WTC11 (cell line): ENCODE data around the gene CAMKMT.

Experiments
- ELF4 ChIP-seq: sonication (generic); formaldehyde crosslinking; IDR thresholded peaks from 2 replicates; pipeline ENCODE4 v1.8.1; 2022; ENCODE audit warnings: low read depth, mild to moderate bottlenecking, moderate library complexity, missing genetic modification reagents
- ETV6 ChIP-seq: sonication (generic); formaldehyde crosslinking; IDR thresholded peaks from 2 replicates; pipeline ENCODE4 v1.8.1; 2022; ENCODE audit warnings: mild to moderate bottlenecking, missing genetic modification reagents
- KAT7 ChIP-seq: sonication (generic); formaldehyde crosslinking; IDR thresholded peaks from 2 replicates; pipeline ENCODE4 v1.8.1; 2023; ENCODE audit warnings: missing genetic modification reagents, mild to moderate bottlenecking, borderline replicate concordance
- SP1 ChIP-seq: sonication (generic); formaldehyde crosslinking; conservative IDR thresholded peaks from 2 replicates; pipeline ENCODE4 v1.8.1; 2022; ENCODE audit warnings: missing genetic modification reagents
- ZNF232 ChIP-seq: sonication (generic); formaldehyde crosslinking; IDR thresholded peaks from 2 replicates; pipeline ENCODE4 v1.8.0; 2022; ENCODE audit warnings: mild to moderate bottlenecking, missing genetic modification reagents
- TF ChIP-seq, protein P1 (sequence below): sonication (generic); formaldehyde crosslinking; IDR thresholded peaks from 2 replicates; pipeline ENCODE4 v1.8.0; 2023; ENCODE audit warnings: mild to moderate bottlenecking, missing genetic modification reagents
- TF ChIP-seq, protein P2 (sequence below): sonication (generic); formaldehyde crosslinking; IDR thresholded peaks from 2 replicates; pipeline ENCODE4 v1.8.1; 2022; ENCODE audit warnings: mild to moderate bottlenecking, missing genetic modification reagents, moderate library complexity, borderline replicate concordance
- TF ChIP-seq, protein P3 (sequence below): fragments of 200-600 bp; IDR thresholded peaks from 2 replicates; pipeline ENCODE4 v1.8.0; 2022; ENCODE audit warnings: antibody characterized with exemption
- TF ChIP-seq, protein P4 (sequence below): sonication (generic); formaldehyde crosslinking; IDR thresholded peaks from 2 replicates; pipeline ENCODE4 v1.8.1; 2022; ENCODE audit warnings: low read depth, missing genetic modification reagents, borderline replicate concordance
- TF ChIP-seq, protein P5 (sequence below): sonication (generic); formaldehyde crosslinking; IDR thresholded peaks from 2 replicates; pipeline ENCODE4 v1.8.0; 2023; ENCODE audit warnings: missing genetic modification reagents
- TF ChIP-seq, protein P6 (sequence below): sonication (generic); formaldehyde crosslinking; IDR thresholded peaks from 2 replicates; pipeline ENCODE4 v1.8.0; 2022; ENCODE audit warnings: mild to moderate bottlenecking, missing genetic modification reagents

DNA sequence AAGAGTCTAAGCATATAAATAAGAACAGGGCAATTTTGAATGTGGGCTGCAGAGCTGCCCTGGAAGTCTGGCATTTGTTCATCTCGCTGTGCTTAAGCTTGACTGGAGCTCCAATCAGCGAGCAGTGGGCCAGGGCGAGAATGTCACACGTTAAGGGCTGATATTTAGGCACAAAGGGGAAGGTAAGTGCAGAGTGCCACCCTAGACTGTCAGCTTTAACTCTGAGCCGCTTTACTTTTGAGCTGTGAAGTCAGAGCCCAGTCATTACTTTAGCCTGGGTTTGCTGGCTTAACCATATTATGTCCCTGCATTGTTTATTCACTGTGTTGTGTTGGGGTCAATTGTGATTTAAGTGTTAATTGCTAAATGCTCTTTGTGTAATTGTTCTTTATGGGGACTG lies 343.6 kb downstream of the CAMKMT start:
- TF ChIP-seq, protein P1, sequence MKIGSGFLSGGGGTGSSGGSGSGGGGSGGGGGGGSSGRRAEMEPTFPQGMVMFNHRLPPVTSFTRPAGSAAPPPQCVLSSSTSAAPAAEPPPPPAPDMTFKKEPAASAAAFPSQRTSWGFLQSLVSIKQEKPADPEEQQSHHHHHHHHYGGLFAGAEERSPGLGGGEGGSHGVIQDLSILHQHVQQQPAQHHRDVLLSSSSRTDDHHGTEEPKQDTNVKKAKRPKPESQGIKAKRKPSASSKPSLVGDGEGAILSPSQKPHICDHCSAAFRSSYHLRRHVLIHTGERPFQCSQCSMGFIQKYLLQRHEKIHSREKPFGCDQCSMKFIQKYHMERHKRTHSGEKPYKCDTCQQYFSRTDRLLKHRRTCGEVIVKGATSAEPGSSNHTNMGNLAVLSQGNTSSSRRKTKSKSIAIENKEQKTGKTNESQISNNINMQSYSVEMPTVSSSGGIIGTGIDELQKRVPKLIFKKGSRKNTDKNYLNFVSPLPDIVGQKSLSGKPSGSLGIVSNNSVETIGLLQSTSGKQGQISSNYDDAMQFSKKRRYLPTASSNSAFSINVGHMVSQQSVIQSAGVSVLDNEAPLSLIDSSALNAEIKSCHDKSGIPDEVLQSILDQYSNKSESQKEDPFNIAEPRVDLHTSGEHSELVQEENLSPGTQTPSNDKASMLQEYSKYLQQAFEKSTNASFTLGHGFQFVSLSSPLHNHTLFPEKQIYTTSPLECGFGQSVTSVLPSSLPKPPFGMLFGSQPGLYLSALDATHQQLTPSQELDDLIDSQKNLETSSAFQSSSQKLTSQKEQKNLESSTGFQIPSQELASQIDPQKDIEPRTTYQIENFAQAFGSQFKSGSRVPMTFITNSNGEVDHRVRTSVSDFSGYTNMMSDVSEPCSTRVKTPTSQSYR: no peak
- TF ChIP-seq, protein P2, sequence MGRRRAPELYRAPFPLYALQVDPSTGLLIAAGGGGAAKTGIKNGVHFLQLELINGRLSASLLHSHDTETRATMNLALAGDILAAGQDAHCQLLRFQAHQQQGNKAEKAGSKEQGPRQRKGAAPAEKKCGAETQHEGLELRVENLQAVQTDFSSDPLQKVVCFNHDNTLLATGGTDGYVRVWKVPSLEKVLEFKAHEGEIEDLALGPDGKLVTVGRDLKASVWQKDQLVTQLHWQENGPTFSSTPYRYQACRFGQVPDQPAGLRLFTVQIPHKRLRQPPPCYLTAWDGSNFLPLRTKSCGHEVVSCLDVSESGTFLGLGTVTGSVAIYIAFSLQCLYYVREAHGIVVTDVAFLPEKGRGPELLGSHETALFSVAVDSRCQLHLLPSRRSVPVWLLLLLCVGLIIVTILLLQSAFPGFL: no peak
- TF ChIP-seq, protein P3, sequence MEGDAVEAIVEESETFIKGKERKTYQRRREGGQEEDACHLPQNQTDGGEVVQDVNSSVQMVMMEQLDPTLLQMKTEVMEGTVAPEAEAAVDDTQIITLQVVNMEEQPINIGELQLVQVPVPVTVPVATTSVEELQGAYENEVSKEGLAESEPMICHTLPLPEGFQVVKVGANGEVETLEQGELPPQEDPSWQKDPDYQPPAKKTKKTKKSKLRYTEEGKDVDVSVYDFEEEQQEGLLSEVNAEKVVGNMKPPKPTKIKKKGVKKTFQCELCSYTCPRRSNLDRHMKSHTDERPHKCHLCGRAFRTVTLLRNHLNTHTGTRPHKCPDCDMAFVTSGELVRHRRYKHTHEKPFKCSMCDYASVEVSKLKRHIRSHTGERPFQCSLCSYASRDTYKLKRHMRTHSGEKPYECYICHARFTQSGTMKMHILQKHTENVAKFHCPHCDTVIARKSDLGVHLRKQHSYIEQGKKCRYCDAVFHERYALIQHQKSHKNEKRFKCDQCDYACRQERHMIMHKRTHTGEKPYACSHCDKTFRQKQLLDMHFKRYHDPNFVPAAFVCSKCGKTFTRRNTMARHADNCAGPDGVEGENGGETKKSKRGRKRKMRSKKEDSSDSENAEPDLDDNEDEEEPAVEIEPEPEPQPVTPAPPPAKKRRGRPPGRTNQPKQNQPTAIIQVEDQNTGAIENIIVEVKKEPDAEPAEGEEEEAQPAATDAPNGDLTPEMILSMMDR: no peak
- TF ChIP-seq ELF4 (CRISPR knock-in tag) (no peak), KAT7 (no peak), ZNF232 (CRISPR knock-in tag) (no peak), SP1 (CRISPR knock-in tag) (no peak), ETV6 (CRISPR knock-in tag) (no peak)
- TF ChIP-seq, protein P4, sequence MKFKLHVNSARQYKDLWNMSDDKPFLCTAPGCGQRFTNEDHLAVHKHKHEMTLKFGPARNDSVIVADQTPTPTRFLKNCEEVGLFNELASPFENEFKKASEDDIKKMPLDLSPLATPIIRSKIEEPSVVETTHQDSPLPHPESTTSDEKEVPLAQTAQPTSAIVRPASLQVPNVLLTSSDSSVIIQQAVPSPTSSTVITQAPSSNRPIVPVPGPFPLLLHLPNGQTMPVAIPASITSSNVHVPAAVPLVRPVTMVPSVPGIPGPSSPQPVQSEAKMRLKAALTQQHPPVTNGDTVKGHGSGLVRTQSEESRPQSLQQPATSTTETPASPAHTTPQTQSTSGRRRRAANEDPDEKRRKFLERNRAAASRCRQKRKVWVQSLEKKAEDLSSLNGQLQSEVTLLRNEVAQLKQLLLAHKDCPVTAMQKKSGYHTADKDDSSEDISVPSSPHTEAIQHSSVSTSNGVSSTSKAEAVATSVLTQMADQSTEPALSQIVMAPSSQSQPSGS (CRISPR knock-in tag): no peak
- TF ChIP-seq, protein P5, sequence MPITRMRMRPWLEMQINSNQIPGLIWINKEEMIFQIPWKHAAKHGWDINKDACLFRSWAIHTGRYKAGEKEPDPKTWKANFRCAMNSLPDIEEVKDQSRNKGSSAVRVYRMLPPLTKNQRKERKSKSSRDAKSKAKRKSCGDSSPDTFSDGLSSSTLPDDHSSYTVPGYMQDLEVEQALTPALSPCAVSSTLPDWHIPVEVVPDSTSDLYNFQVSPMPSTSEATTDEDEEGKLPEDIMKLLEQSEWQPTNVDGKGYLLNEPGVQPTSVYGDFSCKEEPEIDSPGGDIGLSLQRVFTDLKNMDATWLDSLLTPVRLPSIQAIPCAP: no peak
- TF ChIP-seq, protein P6, sequence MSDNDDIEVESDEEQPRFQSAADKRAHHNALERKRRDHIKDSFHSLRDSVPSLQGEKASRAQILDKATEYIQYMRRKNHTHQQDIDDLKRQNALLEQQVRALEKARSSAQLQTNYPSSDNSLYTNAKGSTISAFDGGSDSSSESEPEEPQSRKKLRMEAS (CRISPR knock-in tag): no peak
